ENCODE results near the gene SPATS2L. TPM values are rescaled to one million over a fixed set of nuclear protein-coding genes. Genes with fewer than 3 reads are reported as not detected.
A peak's percentile ranks its signal among the peaks of the same experiment; 100 is the strongest.

The SPATS2L gene
- total RNA-seq, 4 donors from 2014 or later = 33.4 to 236 (median 159) TPM

GRCh38 chr2:200438251-200438650, 131.8 kb downstream of the SPATS2L start:
- intact Hi-C loops (cut with DNase I; ENCODE audit: low total_unique reads) (no loop called here), in situ Hi-C loops (cut with MboI; ENCODE audit: low pct_ligation_motif_present in 1 of 4, low pct_unique_long_range_greater_than_20kb in 1 of 4, low sequenced_read_pairs in 3 of 4) (no loop called here)
- no peak overlapping the region for H3K4me3 ChIP-seq
- H3K27ac ChIP-seq = no peak overlapping the region
- DNase-seq = no peak
- H3K4me1 ChIP-seq = no peaks in the 10 kb centered on the region
- TF ChIP-seq POLR2A (IDR thresholded peaks at IDR 0.05) (no peak), POLR2AphosphoS5 (IDR thresholded peaks at IDR 0.05) (no peak), EP300 (IDR thresholded peaks at IDR 0.05; ENCODE audit: low read depth) (no peak), CTCF (IDR thresholded peaks at IDR 0.05) (no peak)
- H3K36me3 ChIP-seq = peaks cover 0 to 13% (median 0%) of the 10 kb centered on the region in 4 donors
- 71 to 88% methylated on average over 1 of the region's 1 CpG for WGBS, 2 donors (ENCODE audit: low coverage in 1 of 2)
- H3K9me3 ChIP-seq = no peaks in the 10 kb centered on the region
- H3K27me3 ChIP-seq = no peaks in the 10 kb centered on the region

GRCh38 chr2:200438846-200439245, 132.4 kb downstream of the SPATS2L start:
- H3K9me3 ChIP-seq = no peaks in the 10 kb centered on the region
- intact Hi-C loops (cut with DNase I; ENCODE audit: low total_unique reads) (no loop called here), in situ Hi-C loops (cut with MboI; ENCODE audit: low pct_ligation_motif_present in 1 of 4, low pct_unique_long_range_greater_than_20kb in 1 of 4, low sequenced_read_pairs in 3 of 4) (no loop called here)
- 63% methylated on average over 1 of the region's 1 CpG for WGBS, 2 donors (ENCODE audit: low coverage in 1 of 2)
- H3K4me1 ChIP-seq = peaks cover 0 to 4% (median 0%) of the 10 kb centered on the region in 4 donors
- H3K36me3 ChIP-seq = peaks cover 0 to 11% (median 0%) of the 10 kb centered on the region in 4 donors
- H3K27me3 ChIP-seq = no peaks in the 10 kb centered on the region
- no peak overlapping the region for H3K27ac ChIP-seq
- TF ChIP-seq POLR2A (IDR thresholded peaks at IDR 0.05) = no peak
- no peak for TF ChIP-seq CTCF (IDR thresholded peaks at IDR 0.05)
- no peak for TF ChIP-seq EP300 (IDR thresholded peaks at IDR 0.05; ENCODE audit: low read depth)
- no peak for TF ChIP-seq POLR2AphosphoS5 (IDR thresholded peaks at IDR 0.05)
- no peak overlapping the region for H3K4me3 ChIP-seq
- no peak for DNase-seq

GRCh38 chr2:200439981-200440380, 133.5 kb downstream of the SPATS2L start:
- intact Hi-C loops (cut with DNase I; ENCODE audit: low total_unique reads) = no loop called here
- no peak overlapping the region for H3K27ac ChIP-seq
- H3K36me3 ChIP-seq = peaks cover 0 to 9% (median 0%) of the 10 kb centered on the region in 4 donors
- in situ Hi-C loops (cut with MboI; ENCODE audit: low pct_ligation_motif_present in 1 of 4, low pct_unique_long_range_greater_than_20kb in 1 of 4, low sequenced_read_pairs in 3 of 4) = no loop called here
- no peak overlapping the region for H3K4me3 ChIP-seq
- no peak for TF ChIP-seq POLR2A (IDR thresholded peaks at IDR 0.05)
- TF ChIP-seq POLR2AphosphoS5 (IDR thresholded peaks at IDR 0.05) = no peak
- TF ChIP-seq EP300 (IDR thresholded peaks at IDR 0.05; ENCODE audit: low read depth) = no peak
- no peak for TF ChIP-seq CTCF (IDR thresholded peaks at IDR 0.05)
- peaks cover 0 to 5% (median 0%) of the 10 kb centered on the region in 4 donors for H3K4me1 ChIP-seq
- no peaks in the 10 kb centered on the region for H3K27me3 ChIP-seq
- 98% methylated on average over 5 of the region's 5 CpGs; no CpG with 5 or more reads in 1 of the 2 donors for WGBS, 2 donors (ENCODE audit: low coverage in 1 of 2)
- no peak for DNase-seq
- no peaks in the 10 kb centered on the region for H3K9me3 ChIP-seq

GRCh38 chr2:200442471-200442870, 136.0 kb downstream of the SPATS2L start:
- no peaks in the 10 kb centered on the region for H3K36me3 ChIP-seq
- no peak for TF ChIP-seq EP300 (IDR thresholded peaks at IDR 0.05; ENCODE audit: low read depth)
- no peak for TF ChIP-seq CTCF (IDR thresholded peaks at IDR 0.05)
- TF ChIP-seq POLR2A (IDR thresholded peaks at IDR 0.05) = no peak
- 67 to 80% methylated on average over 1 of the region's 1 CpG for WGBS, 2 donors (ENCODE audit: low coverage in 1 of 2)

More at GRCh38 chr2:200442471-200442870, 136.0 kb downstream of the SPATS2L start:
- peaks cover 0 to 5% (median 0%) of the 10 kb centered on the region in 4 donors for H3K4me1 ChIP-seq
- in situ Hi-C loops (cut with MboI; ENCODE audit: low pct_ligation_motif_present in 1 of 4, low pct_unique_long_range_greater_than_20kb in 1 of 4, low sequenced_read_pairs in 3 of 4) = no loop called here
- intact Hi-C loops (cut with DNase I; ENCODE audit: low total_unique reads) = no loop called here
- peak overlapping the region in 3 of 4 donors; percentile 13 to 31 (median 28) for H3K27ac ChIP-seq
- H3K9me3 ChIP-seq = no peaks in the 10 kb centered on the region
- no peak for DNase-seq
- H3K27me3 ChIP-seq = no peaks in the 10 kb centered on the region
- H3K4me3 ChIP-seq = no peak overlapping the region
